ENCODE data around the gene RIOK2. TPM values are rescaled to one million over a fixed set of nuclear protein-coding genes. Genes with fewer than 3 reads are reported as not detected.
A peak's percentile ranks its signal among the peaks of the same experiment; 100 is the strongest.

The RIOK2 gene
- 45.7 and 50.9 TPM in 2 replicates for total RNA-seq (2022)
- percentile 89 among the genes with signal in this experiment for Bru-seq, nascent RNA
- percentile 83 among the genes with signal in this experiment for BruChase-seq, experiment 1, labeled RNA remaining after a 6-hour chase
- BruChase-seq, experiment 2, labeled RNA remaining after a 2-hour chase, result percentile 92 among the genes with signal in this experiment
- long read RNA-seq, transcript RIOK2-201 (10 exons, 3,922 nt), result major isoform, 117 of 132 reads
- long read RNA-seq, partial matches to known transcripts, result 2 of 132 reads
- long read RNA-seq, other reads (novel, unspliced or antisense), result 13 of 132 reads

DNA sequence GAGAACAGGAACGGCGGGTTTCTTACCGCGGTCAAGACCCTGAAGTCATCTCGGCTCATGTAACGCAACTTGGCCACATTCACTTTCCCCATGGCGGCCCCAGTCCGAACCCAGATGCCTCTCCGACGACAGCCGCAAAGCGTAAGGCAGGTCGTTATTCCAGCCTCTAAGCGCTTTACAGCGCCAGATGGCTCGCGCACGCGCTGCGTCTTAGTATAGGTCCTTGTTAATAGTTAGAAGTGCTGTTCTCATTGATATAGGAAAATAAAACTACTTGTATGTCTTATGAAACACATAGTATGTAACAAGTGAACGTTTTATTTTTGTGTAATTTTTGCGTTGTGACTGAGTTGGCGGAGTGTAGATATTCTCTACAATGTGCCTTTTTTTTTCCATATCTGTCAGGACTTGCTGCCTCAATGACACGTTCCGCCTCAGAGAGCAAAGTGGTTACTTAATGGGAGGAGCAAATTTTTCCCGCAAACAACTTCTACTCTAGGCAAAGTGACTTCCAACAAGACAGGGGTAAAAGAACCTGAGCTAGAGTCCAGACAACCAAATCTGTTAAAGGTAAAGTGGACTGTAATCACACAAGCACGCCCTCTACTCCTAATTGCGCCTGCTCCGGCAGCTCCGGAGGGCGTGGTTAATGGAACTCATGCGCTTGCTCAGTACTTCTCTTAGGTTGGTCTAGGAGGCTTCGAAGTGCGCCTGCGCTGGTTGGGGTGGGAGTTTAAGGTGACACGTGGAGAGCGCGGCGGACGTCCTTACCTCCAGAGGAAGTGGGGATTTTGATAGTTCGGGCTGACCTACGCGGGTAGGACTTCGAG, at the start of gene RIOK2:
RIOK2 (minus strand) TSS at position 148 of the 830 bp plus-strand sequence; CDS start at position 92, 56 bp downstream.
- Mint-ChIP-seq H3K4me3 (ENCODE audit: unreplicated experiment) (peak within 1 kb of the TSS; percentile 77), H3K27me3 (ENCODE audit: insufficient read depth, unreplicated experiment) (no peaks in the 10 kb centered on the region), H3K9me3 (ENCODE audit: unreplicated experiment) (no peaks in the 10 kb centered on the region), H3K36me3 (ENCODE audit: insufficient read depth, unreplicated experiment) (peaks cover 31% of the 10 kb centered on the region), H3K4me1 (ENCODE audit: insufficient read depth, unreplicated experiment) (peaks cover 35% of the 10 kb centered on the region), H3K27ac (ENCODE audit: low read depth, unreplicated experiment) (peak within 1 kb of the TSS; percentile 100)
- POLR2A ChIA-PET, result interaction anchor here (0.6 to 3.6 kb wide), 14 partner anchors 9 to 1741 kb away, joined by 3 to 21 read pairs (median 3); partner anchors contain the start of gene ERAP1
- DNase-seq (ENCODE audit: unreplicated experiment), result peak; percentile 97
- BruUV-seq (replicated peaks), result no TSS peak
- intact Hi-C loops (cut with micrococcal nuclease), result loop anchor here (1.0 to 10.0 kb wide), 3 partner anchors 1585 to 1641 kb away; partner anchors contain the start of gene RGMB
- TF ChIP-seq, protein P1, sequence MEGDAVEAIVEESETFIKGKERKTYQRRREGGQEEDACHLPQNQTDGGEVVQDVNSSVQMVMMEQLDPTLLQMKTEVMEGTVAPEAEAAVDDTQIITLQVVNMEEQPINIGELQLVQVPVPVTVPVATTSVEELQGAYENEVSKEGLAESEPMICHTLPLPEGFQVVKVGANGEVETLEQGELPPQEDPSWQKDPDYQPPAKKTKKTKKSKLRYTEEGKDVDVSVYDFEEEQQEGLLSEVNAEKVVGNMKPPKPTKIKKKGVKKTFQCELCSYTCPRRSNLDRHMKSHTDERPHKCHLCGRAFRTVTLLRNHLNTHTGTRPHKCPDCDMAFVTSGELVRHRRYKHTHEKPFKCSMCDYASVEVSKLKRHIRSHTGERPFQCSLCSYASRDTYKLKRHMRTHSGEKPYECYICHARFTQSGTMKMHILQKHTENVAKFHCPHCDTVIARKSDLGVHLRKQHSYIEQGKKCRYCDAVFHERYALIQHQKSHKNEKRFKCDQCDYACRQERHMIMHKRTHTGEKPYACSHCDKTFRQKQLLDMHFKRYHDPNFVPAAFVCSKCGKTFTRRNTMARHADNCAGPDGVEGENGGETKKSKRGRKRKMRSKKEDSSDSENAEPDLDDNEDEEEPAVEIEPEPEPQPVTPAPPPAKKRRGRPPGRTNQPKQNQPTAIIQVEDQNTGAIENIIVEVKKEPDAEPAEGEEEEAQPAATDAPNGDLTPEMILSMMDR (IDR thresholded peaks at IDR 0.05; ENCODE audit: unreplicated experiment), result no peak
- CTCF ChIA-PET, result interaction anchor here (0.6 to 1.6 kb wide), 6 partner anchors 9 to 1752 kb away, joined by 3 to 5 read pairs (median 4); no protein-coding TSS in a partner anchor

DNA sequence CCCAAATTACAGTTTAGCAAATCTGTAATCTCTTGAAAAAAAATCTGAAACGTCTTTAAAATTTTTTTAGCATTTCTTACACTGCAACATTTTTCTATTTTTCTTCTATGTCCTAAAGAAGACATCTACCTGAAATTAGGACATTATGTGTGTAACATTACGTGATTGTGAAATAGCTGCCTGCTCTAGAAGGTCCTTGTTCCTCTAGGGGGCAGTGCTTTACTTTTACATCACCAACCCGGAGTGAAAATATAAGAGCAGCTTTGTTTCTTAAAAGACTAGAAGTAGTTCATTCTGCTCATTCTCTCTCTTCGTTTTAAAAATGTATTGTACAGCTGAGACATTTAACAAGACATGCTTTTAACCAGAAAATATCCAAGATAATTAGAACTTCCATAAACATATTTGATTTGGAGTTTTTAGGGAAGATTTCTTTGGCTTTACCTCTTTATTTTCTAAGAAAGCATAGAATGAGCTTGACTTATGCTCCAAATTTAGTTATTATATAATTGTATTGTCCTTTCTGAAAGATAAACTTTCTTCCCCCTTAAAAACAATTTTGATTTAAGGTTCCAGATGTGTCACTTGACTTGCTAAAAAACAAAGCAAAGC, 48.1 kb upstream of the RIOK2 start:
- CTCF ChIA-PET, result interaction anchor here (0.5 to 5.1 kb wide), 23 partner anchors 10 to 1690 kb away, joined by 3 to 37 read pairs (median 4); no protein-coding TSS in a partner anchor

DNA sequence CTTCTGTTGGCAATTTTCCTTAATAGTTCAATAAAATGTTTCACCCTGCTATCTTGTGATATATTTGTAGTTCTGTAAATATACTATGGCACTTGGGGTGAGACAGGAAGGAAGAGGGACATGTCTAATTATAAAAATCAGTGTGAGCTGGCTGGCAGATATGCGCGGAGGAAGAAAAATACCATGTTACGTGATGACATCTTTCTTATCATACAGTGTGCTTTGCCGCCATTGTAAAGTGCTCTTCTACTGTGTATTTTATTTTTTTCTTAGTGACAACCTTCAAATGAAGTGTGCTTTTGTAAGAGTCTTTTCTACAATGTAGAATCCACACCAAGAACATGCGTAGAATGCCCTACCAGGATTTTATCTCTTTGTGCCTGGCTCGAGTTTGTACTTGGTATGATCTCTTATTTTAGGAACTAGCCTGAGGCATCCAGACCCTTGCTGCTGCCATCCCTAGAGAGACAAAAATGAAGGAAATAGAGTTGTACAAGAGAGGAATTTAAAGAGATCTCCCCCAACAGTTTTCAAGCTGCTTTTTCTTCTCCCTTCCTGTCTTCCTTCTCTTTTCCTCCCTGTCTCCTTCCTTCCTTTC, 46.7 kb upstream of the RIOK2 start:
- Mint-ChIP-seq H3K4me3 (ENCODE audit: unreplicated experiment) (no peak overlapping the region), H3K4me1 (ENCODE audit: insufficient read depth, unreplicated experiment) (peaks cover 7% of the 10 kb centered on the region), H3K27me3 (ENCODE audit: insufficient read depth, unreplicated experiment) (no peaks in the 10 kb centered on the region), H3K9me3 (ENCODE audit: unreplicated experiment) (no peaks in the 10 kb centered on the region), H3K36me3 (ENCODE audit: insufficient read depth, unreplicated experiment) (no peaks in the 10 kb centered on the region), H3K27ac (ENCODE audit: low read depth, unreplicated experiment) (no peak overlapping the region)
- POLR2A ChIA-PET, result interaction anchor here (1.4 kb wide), 1 partner anchor 1543 kb away, joined by 3 read pairs; no protein-coding TSS in a partner anchor
- CTCF ChIA-PET, result interaction anchor here (1.5 to 5.1 kb wide), 6 partner anchors 11 to 1566 kb away, joined by 5 to 37 read pairs (median 12); no protein-coding TSS in a partner anchor
- no TSS peak for BruUV-seq (replicated peaks)
- TF ChIP-seq, protein P1 (IDR thresholded peaks at IDR 0.05; ENCODE audit: unreplicated experiment), result no peak
- intact Hi-C loops (cut with micrococcal nuclease), result loop anchor here (2.0 kb wide), 1 partner anchor 1597 kb away; no protein-coding TSS in a partner anchor
- DNase-seq (ENCODE audit: unreplicated experiment), result no peak

More for the DNA sequence above, 48.1 kb upstream of the RIOK2 start:
- no peak overlapping the region for H3K4me3 Mint-ChIP-seq (ENCODE audit: unreplicated experiment)
- no peak overlapping the region for H3K27ac Mint-ChIP-seq (ENCODE audit: low read depth, unreplicated experiment)
- intact Hi-C loops (cut with micrococcal nuclease), result loop anchor here (1.0 to 2.0 kb wide), 4 partner anchors 303 to 1596 kb away; no protein-coding TSS in a partner anchor
- H3K36me3 Mint-ChIP-seq (ENCODE audit: insufficient read depth, unreplicated experiment), result no peaks in the 10 kb centered on the region
- no TSS peak for BruUV-seq (replicated peaks)
- peaks cover 7% of the 10 kb centered on the region for H3K4me1 Mint-ChIP-seq (ENCODE audit: insufficient read depth, unreplicated experiment)
- no peaks in the 10 kb centered on the region for H3K27me3 Mint-ChIP-seq (ENCODE audit: insufficient read depth, unreplicated experiment)
- POLR2A ChIA-PET, result interaction anchor here (1.1 to 1.4 kb wide), 4 partner anchors 47 to 1545 kb away, joined by 3 to 5 read pairs (median 4); no protein-coding TSS in a partner anchor
- H3K9me3 Mint-ChIP-seq (ENCODE audit: unreplicated experiment), result no peaks in the 10 kb centered on the region
- TF ChIP-seq, protein P1 (IDR thresholded peaks at IDR 0.05; ENCODE audit: unreplicated experiment), result peak; percentile 75
- peak; percentile 77 for DNase-seq (ENCODE audit: unreplicated experiment)

Data from MCF 10A (cell line).